Measurements from ENCODE around the gene CRYL1.

The CRYL1 gene

GRCh38 chr13:20494656-20495055 is 31.0 kb downstream of the CRYL1 start:
- no peak for DNase-seq (ENCODE audit: low read depth, low spot score)

GRCh38 chr13:20492641-20493040 is 33.0 kb downstream of the CRYL1 start:
- no peak for DNase-seq (ENCODE audit: low read depth, low spot score)

GRCh38 chr13:20491926-20492435 is 33.7 kb downstream of the CRYL1 start:
- no peak for DNase-seq (ENCODE audit: low read depth, low spot score)

GRCh38 chr13:20489185-20489820 is 36.4 kb downstream of the CRYL1 start:
- no peak for DNase-seq (ENCODE audit: low read depth, low spot score)

- no peak for DNase-seq (ENCODE audit: low read depth, low spot score)
Measured at GRCh38 chr13:20487927-20488326, 37.7 kb downstream of the CRYL1 start.

GRCh38 chr13:20482787-20483186 is 42.9 kb downstream of the CRYL1 start:
- no peak for DNase-seq (ENCODE audit: low read depth, low spot score)

GRCh38 chr13:20482275-20482761 is 43.3 kb downstream of the CRYL1 start:
- DNase-seq (ENCODE audit: low read depth, low spot score), result no peak

- no peak for DNase-seq (ENCODE audit: low read depth, low spot score)
Measured at GRCh38 chr13:20477394-20477793, 48.3 kb downstream of the CRYL1 start.

- peak; percentile 59 for DNase-seq (ENCODE audit: low read depth, low spot score)
Measured at GRCh38 chr13:20475927-20476691, 49.5 kb downstream of the CRYL1 start.

GRCh38 chr13:20474515-20474914 is 51.1 kb downstream of the CRYL1 start:
- no peak for DNase-seq (ENCODE audit: low read depth, low spot score)

GRCh38 chr13:20473888-20474287 is 51.8 kb downstream of the CRYL1 start:
- no peak for DNase-seq (ENCODE audit: low read depth, low spot score)

GRCh38 chr13:20473139-20473538 is 52.5 kb downstream of the CRYL1 start:
- no peak for DNase-seq (ENCODE audit: low read depth, low spot score)

- no peak for DNase-seq (ENCODE audit: low read depth, low spot score)
Measured at GRCh38 chr13:20472531-20472930, 53.1 kb downstream of the CRYL1 start.

GRCh38 chr13:20470136-20470535 is 55.5 kb downstream of the CRYL1 start:
- no peak for DNase-seq (ENCODE audit: low read depth, low spot score)

- DNase-seq (ENCODE audit: low read depth, low spot score), result no peak
Measured at GRCh38 chr13:20466371-20466770, 59.3 kb downstream of the CRYL1 start.

GRCh38 chr13:20465218-20465879 is 60.3 kb downstream of the CRYL1 start:
- peak; percentile 52 for DNase-seq (ENCODE audit: low read depth, low spot score)

- DNase-seq (ENCODE audit: low read depth, low spot score), result no peak
Measured at GRCh38 chr13:20462921-20463320, 62.7 kb downstream of the CRYL1 start.

- DNase-seq (ENCODE audit: low read depth, low spot score), result no peak
Measured at GRCh38 chr13:20462533-20462915, 63.1 kb downstream of the CRYL1 start.

GRCh38 chr13:20461860-20462532 is 63.7 kb downstream of the CRYL1 start:
- DNase-seq (ENCODE audit: low read depth, low spot score), result no peak

GRCh38 chr13:20461481-20461859 is 64.2 kb downstream of the CRYL1 start:
- DNase-seq (ENCODE audit: low read depth, low spot score), result no peak

GRCh38 chr13:20460761-20461160 is 64.9 kb downstream of the CRYL1 start:
- no peak for DNase-seq (ENCODE audit: low read depth, low spot score)

- DNase-seq (ENCODE audit: low read depth, low spot score), result no peak
Measured at GRCh38 chr13:20457670-20458069, 68.0 kb downstream of the CRYL1 start.
